NCI-H2227 treated with DMSO at 0.1 percent for 48 hours (cell line): ENCODE data around the gene NUP88.
"Not testable (repeated sequence)": the region's sequence is repeated elsewhere in the genome, so short reads cannot be mapped to it uniquely, and the experiment has no call there.

Experiments
- DNase-seq: peaks from one replicate; lab custom pipeline; 2025; lab: John Stamatoyannopoulos, UW

NUP88 gene

DNA sequence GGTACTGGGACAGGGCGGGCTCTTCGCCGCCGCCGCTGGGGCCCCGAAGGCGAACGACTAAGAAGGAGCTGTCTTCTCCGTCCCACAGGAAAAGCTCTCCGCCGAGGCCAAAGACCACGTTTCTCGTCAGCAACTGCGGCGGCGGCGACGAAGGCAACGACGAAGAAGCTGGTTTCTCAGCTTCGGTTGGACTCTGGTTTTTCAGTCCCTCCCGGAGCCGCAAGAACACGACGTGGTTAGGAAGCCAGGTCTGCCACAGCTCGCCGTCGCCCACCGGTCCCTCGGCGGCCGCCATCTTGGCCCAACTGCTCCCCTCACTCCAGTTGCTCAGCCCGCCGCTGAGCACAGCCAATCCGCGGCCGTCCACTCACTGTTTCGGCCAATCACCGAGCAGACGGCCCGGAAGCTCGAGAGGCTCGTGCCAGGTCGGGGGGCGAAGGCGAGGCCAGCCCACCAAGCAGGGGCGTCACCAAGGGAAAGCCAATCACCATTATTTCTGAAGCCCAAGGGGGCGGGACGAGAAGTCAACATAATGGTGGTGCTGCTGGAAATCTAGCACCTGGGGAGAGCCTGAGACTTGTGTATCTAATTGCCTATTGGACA is at the start of gene NUP88:
Gene NUP88, minus strand, starts transcription at position 307 of the 603 bp plus-strand sequence. Its CDS starts 12 bp downstream, at position 295.
- peak; percentile 94 for DNase-seq

DNA sequence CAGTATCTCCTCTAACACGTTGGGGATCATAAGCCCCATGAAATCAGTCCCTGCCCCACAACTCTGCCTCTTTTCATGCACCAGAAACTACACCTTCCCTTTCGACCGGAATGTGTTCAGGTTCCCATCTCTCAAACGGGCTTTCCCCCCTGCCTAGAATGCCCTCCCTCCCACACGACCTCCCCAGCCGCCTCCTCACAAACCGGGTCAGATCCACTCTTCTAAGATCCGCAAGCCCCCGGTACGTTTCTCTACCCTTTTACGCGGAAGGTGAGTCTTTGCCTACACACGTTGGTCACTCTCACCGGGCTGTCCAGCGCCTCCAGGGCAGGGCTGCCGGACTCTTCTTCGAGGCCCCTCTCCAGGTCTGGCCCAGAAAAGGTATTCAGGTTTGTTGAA is 48.6 kb upstream of the NUP88 start:
- DNase-seq = no peak

DNA sequence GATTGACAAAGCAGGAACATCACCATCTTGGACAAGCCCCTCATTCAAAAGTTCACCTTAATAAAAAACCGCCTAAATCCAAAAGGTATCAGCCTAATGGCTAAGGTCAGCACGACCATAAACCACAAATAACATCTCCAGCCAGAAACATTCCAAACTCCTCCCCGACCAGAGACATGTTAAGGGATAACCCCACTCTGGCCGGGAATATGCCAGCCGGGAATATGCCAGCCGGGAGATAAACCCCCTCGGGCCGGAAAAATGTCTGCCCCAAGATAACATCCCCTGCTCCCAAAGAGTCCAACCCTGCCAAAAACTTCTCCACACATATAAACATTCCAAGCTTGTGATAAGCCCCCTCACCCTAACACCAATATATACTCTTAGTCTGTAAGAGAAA is 48.0 kb upstream of the NUP88 start:
- DNase-seq = no peak

DNA sequence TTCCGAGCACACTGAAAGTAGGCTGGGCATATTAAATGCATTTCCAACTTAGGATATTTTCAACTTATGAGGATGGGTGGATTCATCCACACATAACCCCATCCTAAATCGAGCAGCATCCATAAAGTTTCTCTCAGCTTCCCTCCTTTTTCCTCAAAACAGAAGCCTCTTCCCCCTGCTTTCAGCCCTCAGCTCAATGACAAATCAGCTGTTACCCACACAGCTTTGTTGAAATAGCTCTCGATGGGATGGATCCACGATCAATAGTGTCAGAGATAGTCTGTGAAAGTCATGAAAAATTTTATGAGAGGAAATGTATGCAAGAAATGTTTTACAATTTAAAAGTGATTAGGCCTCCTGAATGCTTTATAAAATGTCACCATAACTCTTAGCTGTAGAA is 46.8 kb upstream of the NUP88 start:
- no peak for DNase-seq

DNA sequence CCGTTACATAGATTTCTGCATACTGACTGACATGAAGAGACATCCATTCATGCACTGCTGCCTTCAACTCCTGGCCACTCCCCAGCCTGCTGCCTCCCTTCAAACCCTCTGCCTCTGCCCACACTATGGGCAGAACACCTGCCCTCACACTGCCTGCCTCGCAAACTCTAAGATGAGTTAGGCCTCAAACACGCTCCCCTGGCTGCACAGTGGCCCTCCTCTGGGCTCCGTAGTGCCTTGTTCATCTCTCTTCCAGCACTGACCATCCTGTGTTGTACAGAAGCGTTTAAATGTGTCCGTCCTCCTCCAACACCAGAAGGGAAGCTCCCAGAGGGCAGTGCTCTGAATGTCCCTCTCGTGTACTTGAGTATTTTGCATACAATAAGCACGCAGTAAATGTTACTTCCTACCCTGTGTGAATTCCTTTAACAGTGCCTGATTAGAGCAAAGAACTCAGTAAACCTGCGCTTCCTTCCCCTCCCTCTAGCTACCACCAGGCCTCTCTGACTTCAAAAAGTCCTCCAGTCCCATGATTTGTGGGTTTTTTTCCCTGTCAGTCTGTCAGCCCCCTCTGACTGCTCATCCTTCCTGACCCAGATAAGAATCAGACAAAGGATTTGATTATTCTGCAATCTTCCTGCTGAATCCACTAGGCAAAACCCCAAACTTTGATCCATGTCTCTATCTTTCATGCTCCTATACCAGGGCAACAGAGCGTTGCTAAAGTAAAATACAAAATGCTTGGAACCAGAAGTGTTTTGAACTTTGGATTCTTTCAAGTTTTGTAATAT is 45.5 kb upstream of the NUP88 start:
- DNase-seq = no peak

DNA sequence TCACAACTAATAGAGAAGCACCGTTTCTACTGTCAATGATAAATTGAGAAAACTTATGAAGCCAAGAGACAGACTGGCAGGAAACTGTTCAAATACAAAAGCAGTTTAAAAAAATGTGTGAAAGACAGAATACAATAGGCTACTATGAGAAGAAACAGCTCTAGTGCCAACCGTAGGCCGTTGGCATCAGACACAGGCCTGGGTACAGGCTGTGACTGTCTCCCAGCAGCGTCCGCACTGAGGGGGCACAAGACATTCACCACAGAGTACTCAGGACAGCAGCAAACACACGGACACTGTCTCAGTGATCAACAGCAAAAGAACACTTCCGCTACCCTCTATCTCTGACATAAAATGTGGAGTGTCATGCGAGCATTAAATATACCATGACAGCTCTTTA is 27.3 kb upstream of the NUP88 start:
- no peak for DNase-seq

DNA sequence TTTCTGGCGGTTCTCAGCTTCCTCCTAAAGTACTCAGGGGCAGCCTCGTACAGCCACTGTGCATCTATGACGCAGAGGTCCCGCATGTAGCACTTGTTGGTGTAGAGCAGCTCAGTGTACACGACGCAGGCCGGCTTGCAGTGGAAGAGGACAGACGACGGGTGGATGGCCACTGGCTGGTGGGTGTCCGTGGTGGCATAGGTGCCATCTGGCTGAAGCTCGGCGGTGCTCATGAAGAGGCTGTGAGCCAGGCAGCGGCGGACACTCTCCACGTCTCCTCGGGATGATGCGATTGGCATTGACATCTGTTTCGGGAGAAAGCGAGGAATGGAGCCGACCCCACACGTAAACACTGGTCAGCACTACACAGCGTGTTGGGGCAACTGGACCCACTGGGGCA is 24.7 kb upstream of the NUP88 start:
- no peak for DNase-seq

DNA sequence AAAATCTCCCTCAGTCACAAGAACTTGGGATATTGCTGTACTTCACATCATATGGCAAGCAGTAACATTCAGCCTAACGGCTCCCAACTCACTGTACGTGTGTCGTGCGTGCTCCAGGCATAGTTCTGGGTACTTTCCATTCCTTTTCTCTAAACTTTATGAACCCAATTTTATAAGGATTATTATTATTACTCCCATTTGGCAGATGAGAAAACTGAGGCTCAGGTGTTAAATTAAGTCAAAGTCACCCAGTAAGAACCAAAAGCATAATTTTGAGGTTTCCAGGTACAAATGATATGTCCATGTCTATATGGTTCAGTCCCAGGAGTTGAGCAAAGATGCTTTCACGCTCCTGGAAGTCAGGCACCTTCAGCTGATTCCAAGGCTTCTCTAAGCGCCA is 24.3 kb upstream of the NUP88 start:
- no peak for DNase-seq

DNA sequence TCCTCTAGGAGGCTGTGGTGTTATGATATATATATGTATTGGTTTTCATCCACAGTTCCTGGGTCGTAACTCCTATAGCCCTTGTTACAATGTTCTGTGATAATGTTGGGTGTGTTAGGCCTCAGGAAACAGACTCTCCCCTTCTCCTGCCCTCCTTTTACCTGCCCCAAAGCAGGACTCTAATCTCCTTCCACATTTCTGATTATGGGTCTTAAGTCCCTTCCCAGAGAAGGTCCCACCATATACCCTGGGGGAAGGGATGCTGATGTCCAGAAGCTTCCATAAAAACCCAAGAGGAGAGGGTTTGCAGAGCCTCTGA is 19.9 kb upstream of the NUP88 start:
- DNase-seq = no peak

DNA sequence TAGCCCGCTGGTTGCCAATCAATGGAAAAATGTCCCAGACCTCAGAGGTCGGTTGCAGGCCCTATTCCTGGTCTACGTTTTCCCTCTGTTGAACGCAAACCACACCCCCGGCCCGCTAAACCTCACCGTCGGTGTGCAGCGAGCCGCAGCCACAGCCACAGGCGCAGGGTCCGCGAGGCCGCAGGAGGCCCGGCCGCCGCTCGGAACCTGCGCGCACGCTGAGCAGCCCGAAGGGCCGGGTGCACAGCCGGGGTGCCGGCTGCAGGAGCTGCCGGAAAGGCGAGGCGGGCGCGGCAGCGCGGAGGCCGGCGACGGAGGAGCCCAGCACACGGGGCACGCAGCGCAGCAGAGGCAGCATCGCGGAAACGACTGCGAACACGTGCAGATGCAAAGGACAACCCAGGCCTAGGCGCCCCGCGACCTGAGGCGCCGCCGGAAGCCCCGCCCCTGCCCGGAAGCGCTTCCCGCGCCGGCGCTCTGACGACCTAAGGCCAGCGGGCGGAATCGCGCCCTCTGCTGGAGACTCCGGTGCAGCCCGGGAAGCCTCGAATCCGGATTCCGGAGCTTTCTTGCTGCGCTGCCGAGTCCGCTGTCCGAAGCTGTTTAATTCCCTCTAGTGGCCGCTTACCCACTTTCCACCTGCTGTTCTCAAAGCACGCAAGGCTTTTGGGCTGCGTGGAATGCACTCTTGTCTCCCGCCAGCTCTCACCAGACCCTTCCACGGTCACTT is 19.4 kb upstream of the NUP88 start, which contains the start of gene C1QBP:
Gene C1QBP, minus strand, starts transcription at position 440 of the 730 bp plus-strand sequence. Its CDS starts 82 bp downstream, at position 358.
- DNase-seq = peak; percentile 92

DNA sequence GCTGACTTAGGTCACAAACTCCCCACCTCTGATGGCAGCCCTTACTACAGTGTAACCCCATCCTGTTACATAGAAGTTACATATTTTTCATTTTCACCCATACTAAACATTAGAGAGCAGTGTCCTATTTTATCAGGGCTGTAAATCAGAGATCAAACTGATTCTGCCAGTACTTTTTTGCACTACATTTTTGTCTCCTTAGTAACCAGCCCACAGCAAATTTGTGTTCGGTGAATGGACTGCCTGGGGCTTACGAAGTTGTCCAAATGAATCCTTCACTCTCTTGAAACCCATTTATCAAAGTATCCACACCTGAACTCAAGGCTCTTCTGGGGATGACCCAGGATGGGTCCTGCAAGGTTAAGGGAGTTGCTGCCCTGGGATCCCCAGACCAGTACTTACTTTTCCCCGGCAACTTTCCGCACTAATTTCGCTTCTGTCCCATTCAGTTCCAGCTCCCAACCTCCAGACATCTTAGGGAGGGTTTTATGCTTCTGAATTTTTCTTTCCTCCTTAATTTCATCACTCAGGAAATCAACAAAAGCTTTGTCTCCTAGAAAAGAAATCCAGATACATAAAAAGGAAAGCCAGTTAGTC is 18.4 kb upstream of the NUP88 start:
- DNase-seq = no peak

DNA sequence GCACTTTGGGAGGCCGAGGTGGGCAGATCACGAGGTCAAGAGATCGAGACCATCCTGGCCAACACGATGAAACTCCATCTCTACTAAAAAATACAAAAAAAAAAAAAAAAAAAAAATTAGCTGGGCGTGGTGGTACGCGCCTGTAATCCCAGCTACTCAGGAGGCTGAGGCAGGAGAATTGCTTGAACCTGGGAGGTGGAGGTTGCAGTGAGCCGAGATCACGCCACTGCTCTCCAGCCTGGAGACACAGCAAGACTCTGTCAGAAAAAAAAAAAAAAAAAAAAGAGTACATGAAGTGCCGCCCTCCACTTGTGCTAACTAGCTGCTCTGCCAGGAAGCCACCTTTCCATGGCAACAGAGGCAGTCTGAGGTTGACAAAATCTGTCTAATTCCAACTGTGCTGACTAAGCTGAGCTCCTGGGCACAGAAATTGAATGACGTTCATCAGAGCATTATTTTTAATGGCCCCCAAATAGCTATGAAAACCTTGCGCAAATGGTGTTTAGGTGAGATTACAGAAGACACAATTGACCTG is 16.4 kb upstream of the NUP88 start:
- peak; percentile 46 for DNase-seq

DNA sequence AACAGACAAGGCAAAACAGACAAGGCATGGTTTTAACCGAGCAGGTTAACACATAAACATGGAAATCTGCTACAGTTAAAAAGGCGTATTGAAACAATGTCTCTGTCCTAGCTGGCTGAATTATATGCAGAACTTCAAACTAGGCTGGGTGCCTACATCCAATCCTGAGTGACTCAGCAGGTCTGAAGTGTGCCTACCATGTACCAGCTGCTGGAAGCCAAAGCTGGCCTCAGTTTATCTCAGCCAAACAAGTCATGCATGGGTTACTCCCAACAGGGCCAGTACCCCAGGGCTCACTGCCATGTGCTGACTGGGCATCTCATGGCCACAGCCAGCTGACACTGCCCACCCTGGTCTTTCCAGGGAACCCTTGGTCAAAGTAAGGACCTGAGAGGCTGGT is 15.5 kb upstream of the NUP88 start:
- DNase-seq = no peak

DNA sequence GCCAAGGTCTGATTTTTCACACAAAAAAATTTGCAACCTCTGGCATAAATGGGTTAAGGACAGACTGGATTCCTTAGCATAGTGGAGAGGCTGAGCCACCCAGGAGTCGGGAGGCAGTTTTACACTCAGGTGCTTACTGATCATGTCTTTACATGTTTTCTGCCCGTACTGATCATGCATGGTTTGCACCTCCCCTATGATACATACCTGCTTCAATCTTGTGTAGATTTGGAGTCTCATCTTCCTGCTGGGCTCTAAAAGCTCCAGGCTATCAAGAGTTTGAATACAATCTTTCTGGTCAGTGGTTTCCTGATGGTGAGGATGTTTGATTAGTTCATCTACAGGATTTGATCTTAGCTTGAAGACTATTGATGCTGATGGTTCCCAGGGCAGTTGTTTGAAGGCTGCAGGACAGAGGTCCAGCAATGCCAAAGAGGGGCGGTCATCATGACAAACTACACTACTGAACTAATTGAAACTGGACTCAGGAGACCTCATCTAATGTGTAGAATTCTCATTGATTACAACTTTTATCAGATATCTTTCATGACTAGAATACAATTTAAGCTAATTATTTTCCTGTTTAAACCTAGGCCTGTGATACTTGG is 12.6 kb upstream of the NUP88 start:
- DNase-seq = no peak

DNA sequence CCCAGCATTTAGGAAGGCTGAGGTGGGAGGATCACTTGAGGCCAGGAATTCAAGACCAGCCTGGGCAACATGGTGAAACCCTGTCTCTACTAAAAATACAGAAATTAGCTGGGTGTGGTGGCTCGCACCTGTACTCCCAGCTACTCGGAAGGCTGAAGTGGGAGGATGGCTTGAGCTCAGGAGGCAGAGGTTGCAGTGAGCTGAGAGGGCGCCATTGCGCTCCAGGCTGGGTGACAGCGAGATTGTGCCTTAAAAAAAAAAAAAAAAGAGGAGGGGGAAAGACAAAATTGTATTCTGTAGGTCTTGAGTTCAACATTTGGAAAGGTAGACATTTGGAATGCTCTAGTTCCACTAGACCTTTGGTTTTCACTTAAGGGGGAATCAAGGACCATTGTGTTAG is 11.8 kb upstream of the NUP88 start:
- not testable (repeated sequence) for DNase-seq

DNA sequence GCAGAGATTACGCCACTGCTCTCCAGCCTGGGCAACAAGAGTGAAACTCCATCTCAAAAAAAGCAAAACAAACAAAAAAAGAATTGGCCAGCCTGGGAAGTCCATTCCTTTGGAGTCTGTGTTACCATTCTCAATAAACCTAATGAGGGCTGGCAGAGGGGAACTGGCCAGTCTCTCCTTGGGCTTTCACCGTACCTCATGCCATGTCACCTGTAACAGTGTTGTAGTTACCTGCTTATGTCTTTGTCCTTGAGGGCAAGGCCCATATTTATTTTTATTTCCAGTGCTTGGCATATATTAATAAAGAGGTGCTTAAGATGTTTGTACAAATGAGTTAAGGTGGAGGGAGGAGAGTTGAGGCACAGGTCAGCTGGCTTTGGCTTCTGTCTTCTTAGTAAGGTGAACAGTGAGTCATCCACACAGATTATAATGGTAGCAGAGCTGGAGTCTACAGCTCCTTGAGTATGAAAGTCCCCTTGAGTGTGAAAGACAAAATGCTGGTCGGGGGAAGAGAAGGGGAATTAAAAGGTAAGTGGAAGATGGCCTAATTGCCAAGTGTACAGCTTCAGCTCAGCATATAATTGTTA is 11.0 kb upstream of the NUP88 start:
- peak; percentile 10 for DNase-seq

DNA sequence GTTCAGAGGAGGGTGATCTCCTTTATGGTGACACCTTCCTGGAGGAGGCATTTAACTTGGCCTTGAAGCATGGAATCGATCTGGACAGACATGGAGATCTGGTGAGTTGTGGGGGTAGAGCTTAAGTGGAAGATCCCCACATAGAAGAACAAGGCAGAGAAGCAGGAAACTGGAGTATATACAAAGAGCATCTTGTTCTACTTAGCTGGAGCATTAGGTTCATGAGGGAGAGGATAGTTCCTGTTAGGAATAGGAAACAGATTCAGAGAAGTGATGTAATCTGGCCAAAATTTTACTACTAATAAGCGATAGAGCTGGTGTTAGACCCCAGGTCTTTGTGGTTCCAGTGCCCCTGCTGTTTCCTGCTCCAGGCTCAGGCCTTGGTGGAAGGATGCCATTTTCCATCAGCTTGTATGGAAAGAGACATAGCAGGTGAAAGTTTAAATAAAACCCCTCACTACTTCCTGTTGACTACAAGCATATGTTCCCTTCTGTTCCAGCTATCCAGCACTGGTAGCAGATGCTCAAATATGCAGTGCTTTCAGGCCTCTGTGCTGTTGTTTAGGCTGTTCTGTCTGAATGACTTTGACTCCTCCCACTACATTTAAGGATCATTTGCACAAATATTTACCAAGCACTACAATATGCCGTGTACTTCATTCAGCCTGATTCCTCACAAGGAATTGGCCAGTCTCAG is 9.9 kb upstream of the NUP88 start:
- no peak for DNase-seq

DNA sequence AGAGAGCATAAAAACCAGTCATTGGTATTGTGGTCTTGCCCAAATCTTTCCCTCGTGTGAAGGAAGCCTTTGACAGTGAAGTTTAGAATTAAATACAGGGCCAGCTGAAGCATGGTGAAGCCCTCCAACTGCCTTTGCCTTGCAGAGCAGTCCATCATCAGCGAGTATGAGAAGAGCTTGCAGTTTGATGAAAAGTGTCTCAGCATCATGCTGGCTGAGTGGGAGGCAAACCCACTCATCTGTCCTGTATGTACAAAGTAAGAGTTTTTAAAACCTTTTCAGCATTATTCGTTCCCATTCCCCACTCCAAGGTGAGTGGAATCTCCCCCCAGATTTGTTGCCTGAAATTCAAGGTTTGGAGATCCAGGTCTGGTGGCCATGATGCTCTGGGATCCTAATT is 6.4 kb upstream of the NUP88 start:
- DNase-seq = no peak

DNA sequence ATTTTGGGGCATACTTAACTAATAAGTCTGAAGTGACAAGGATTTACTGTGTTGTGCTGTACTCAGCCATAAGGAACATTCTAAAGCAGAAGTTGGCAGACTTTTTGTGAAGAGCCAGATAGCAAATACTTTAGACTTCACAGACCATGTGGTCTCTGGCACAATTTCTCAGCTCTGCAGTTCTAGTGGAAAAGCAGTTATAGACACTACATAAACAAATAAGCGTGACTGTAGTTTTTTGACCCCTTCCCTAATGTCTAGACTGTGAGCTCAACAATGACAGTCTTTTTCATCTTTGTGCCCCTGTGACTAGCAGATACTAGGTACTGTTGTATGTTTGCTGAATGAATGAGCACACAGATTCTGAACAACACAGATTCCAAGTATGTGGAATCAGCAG is 5.4 kb upstream of the NUP88 start:
- DNase-seq = no peak

DNA sequence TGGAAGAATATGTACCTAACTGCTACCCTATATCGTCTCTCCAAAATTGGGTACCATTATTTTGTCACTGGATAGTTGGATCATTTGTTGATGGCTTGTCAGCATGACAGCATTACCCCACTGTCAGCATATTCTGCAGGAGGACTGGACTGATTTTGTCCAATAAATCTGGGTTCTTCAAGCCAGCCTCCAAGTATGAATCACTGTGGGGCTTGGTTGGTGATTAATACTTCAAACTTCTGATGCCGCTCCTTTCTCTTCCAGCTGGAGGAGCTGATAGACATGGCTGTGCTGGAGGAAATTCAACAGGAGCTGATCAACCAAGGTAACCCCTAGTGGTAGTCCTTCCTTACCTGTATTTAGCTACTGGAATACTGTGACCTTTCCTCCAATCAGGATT is 3.0 kb upstream of the NUP88 start:
- no peak for DNase-seq
